ENCODE results near the gene SLC4A2.
"Not testable (repeated sequence)": the region's sequence is repeated elsewhere in the genome, so short reads cannot be mapped to it uniquely, and the experiment has no call there.

The SLC4A2 gene, protein sequence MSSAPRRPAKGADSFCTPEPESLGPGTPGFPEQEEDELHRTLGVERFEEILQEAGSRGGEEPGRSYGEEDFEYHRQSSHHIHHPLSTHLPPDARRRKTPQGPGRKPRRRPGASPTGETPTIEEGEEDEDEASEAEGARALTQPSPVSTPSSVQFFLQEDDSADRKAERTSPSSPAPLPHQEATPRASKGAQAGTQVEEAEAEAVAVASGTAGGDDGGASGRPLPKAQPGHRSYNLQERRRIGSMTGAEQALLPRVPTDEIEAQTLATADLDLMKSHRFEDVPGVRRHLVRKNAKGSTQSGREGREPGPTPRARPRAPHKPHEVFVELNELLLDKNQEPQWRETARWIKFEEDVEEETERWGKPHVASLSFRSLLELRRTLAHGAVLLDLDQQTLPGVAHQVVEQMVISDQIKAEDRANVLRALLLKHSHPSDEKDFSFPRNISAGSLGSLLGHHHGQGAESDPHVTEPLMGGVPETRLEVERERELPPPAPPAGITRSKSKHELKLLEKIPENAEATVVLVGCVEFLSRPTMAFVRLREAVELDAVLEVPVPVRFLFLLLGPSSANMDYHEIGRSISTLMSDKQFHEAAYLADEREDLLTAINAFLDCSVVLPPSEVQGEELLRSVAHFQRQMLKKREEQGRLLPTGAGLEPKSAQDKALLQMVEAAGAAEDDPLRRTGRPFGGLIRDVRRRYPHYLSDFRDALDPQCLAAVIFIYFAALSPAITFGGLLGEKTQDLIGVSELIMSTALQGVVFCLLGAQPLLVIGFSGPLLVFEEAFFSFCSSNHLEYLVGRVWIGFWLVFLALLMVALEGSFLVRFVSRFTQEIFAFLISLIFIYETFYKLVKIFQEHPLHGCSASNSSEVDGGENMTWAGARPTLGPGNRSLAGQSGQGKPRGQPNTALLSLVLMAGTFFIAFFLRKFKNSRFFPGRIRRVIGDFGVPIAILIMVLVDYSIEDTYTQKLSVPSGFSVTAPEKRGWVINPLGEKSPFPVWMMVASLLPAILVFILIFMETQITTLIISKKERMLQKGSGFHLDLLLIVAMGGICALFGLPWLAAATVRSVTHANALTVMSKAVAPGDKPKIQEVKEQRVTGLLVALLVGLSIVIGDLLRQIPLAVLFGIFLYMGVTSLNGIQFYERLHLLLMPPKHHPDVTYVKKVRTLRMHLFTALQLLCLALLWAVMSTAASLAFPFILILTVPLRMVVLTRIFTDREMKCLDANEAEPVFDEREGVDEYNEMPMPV

DNA sequence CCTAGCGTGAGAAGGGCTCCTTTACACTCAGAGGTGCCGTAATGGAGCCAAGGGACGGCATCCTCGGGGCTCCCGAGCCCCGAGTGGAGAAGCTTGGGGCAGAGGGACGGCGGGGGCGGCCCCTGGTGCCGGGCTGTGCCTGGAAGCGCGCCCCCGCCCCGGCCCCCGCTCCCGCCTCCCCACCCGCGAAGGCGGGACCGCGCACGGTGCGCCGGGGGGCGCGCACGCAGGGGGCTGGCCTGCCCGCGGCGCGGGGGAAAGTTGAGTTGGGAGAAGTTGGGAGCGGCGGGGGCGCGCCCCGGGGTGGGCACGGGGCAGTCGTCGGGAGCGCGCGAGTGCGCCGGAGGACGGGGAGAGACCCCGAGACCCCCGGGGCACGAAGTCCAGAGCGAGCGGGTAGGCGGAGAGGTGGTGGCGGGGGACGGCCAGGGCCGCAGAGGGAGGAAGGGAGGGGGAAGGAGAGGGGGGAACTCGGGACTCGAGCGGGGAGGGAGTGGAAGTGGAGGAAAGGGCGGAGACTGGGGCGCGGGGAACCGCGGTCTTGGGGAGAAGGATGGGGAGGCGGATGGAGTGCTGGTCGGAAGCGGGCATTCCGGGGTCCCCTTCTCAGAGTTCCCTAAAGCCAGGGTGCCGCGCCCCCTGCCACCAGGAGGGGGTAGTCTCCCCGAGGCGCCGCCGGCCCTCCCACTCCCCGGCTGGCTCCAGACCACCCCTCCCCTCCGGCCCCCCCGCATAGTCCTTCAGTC is at the start of gene SLC4A2:
TSS of gene SLC4A2 (plus strand) at position 223 of the 746 bp plus-strand sequence. CDS start 2,399 bp downstream, outside the sequence.
- peak; percentile 84 for DNase-seq

- DNase-seq, result no peak
Measured at GRCh38 chr7:151010037-151010306, 49.4 kb upstream of the SLC4A2 start.

GRCh38 chr7:151010307-151011096 is 48.9 kb upstream of the SLC4A2 start:
- DNase-seq, result peak; percentile 62

DNA sequence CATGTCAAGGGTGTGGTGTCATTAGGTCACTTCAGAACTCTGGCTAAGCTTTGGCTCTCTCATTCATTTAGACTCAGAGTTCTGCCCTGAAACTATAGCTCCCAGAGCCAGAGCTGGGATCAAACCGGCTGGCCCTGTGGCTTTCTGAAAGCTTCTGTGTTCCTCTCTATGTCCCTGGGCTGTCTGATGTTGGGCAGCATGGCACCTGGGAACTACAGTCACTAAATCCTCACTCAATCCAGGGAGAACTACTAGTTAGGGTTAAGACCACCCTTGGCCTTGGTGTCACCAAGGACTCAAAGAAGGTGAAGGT is 48.3 kb upstream of the SLC4A2 start:
- no peak for DNase-seq

- DNase-seq, result not testable (repeated sequence)
Measured at GRCh38 chr7:151011616-151012015, 47.8 kb upstream of the SLC4A2 start.

GRCh38 chr7:151012031-151012692 is 47.2 kb upstream of the SLC4A2 start:
- no peak for DNase-seq

DNA sequence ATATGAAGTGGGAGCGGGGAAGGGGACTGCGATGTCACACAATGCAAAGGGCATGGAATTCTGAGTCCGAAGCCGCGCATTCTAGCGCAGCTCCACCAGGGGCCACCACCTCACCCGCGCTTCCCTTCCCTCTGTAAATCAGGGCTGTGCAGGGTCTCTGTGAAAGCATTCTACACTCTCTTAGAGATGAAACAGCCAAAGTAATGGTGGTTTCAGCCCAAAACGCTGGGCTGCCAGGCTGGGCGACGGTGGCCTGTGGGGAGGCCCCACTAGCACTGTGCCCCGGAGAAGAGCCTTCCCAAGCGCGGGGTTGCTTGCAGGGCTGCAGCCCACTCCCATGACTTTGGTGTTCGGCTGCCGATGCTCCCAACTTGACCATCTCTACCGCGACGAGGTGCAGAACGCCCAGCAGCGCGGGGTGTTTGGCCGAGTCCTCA is 46.5 kb upstream of the SLC4A2 start:
- DNase-seq, result peak; percentile 47

DNA sequence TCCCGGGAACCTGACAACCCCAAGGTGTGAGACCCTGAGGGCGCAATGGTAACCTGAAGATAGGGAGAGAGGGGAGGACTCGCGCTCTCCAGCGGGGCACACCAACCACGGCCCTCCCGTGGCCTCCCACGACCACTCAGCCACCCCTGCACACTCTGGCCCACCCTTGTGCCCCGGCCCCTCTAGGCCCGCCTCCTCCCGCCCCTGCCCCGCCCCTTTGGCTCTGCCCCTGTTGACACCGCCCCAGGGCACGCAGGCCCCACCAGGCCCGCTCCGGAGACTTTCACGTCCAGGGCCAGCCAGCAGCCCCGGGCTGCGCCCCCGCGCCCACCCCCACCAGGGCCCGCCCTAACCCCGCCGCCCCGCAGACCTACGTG is 46.0 kb upstream of the SLC4A2 start:
- no peak for DNase-seq

- DNase-seq, result peak; percentile 94
Measured at GRCh38 chr7:151013733-151014497, 45.5 kb upstream of the SLC4A2 start.

GRCh38 chr7:151014950-151015349 is 44.4 kb upstream of the SLC4A2 start:
- peak; percentile 74 for DNase-seq

DNA sequence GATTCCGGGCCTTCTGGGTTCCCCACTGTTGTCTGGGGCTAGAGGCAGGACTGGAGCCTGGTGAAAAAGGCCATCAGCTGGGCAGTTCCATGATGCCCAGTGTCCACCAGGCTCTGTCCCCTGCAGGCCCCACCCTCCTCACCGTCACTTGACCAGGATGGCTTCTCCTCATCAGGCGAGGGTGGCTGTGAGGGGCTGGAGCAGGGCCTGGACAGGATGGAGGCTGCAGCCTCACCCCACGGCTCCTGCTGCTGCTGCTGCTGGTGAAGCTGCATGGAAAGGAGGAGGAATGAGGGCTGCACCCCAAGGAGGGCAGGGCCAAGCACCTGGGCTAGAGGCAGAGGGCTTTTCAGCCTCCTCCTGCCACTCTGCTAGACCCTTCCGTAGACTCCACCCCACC is 43.4 kb upstream of the SLC4A2 start:
- DNase-seq, result no peak

DNA sequence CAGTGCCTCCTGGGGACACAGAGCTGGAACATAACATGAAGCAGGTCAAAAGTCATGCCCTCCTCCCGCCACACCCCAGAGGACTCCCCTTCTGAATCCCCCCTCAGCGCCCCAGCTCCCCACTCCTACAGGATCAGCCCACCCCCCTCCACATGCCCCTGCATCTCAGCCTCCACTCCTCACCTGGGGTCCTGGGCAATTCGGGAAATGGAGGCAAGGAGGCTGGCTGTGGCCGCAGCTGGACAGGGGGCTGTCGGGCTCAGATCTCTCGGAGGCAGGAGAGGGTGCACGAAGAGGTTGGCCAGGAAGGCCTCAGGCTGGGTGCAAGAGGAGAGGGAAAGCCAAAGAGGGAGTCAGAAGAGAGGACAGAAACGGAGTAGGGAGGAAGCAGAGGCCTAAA is 42.9 kb upstream of the SLC4A2 start:
- DNase-seq, result no peak

DNA sequence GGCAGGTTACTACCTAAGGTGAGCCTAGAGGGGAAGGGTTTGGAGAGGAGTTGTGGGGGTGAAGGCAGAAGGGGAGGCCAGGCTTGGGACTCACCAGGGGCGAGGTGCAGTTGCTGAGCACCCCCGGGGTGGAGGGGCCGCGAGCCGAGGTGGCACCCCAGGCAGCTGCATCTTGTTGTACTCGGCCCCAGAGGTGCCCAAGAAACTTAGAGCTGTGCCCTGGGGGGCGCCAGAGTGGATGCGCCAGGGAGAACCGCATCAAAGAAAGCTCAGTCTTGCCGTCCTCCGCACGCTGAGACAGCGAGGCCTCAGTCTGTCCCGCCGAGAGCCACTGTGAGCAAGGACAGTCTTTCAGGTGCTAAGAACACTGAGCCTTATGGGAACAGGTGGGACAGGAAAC is 42.4 kb upstream of the SLC4A2 start:
- no peak for DNase-seq

DNA sequence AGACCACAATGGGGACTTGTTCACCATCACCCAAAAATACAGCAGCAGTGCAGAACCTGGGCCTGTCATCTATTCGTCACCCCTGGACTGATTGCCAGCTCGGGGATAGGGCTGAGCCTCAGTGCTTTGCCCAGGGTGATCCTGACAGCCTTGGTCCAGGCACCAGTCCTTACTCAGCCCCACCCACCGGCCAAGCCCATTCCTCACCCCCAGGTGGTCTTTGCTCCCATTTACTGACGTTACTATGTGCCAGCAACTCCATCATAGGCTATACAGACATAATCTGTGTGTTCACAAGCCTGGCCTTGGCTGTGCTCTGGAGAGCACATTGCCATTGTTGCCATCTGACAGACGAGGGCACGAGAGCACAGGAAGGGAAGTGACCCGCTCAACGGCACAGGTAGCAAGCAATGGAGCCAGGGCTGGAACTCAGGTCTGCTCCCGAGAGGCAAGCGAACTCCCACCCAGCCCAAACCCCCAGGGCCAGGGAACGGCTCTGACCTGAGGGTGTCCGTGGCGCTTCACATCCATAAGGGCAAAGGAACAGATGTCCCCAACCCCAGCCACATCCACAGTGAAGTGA is 41.9 kb upstream of the SLC4A2 start:
- peak; percentile 41 for DNase-seq

DNA sequence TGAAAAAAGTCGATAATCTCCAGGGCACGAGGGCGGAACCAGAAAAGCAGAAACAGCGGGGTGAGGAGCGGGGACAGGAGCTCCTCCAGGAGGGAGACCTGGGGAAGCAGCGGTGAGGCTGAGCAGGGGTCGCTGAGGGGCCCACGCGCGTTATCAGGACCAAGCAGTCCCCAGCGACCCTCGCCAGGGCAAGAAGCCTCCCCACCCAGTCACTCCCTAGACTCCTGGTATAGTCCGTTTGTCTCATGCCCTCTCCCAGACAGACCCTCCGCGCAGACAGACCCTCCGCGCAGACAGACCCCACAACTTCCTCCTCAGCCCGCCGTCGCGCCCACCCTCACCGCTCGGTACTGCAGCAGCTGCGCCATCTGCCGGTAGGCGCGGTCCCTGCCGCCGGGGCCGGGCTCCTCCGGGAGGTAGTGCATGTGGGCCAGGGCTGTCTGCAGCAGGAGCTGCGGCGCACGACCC is 41.4 kb upstream of the SLC4A2 start:
- DNase-seq, result peak; percentile 89

DNA sequence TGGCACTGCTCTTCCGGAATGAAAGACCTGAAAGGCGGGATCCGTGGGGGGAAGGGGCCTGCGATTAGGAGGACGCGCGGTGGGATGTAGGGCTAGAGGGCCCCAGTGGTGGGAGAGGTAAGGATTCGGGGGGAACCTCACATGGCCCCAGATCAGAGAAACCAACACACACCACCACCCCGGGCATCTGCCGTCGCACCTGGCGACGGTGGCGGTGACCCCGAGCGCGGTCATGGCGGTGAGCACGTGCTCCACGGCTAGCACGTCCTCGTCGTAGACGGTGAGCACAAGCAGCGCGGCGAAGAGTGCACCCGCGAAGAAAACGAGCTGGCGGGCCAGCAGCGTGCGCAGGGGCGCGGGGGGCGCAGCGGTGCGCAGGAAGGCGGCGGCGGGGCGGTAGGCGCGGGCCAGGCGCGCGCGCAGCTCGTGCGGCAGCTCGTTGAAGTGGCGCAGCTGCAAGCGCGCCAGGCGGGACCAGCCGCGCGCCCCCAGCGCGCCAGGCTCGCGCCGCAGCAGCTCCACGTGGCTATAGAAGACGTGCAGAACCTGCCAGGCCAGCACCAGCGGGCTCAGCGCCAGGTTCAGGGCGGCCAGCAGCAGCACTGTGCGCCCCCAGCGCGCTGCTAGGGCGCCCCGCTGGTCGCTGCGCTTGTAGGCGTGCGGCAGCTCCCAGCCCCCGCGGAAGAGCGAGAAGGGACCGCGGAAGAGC is 40.8 kb upstream of the SLC4A2 start:
- DNase-seq, result peak; percentile 54

GRCh38 chr7:151019130-151019447 is 40.3 kb upstream of the SLC4A2 start:
- DNase-seq, result no peak

GRCh38 chr7:151020231-151020630 is 39.2 kb upstream of the SLC4A2 start:
- DNase-seq, result no peak

DNA sequence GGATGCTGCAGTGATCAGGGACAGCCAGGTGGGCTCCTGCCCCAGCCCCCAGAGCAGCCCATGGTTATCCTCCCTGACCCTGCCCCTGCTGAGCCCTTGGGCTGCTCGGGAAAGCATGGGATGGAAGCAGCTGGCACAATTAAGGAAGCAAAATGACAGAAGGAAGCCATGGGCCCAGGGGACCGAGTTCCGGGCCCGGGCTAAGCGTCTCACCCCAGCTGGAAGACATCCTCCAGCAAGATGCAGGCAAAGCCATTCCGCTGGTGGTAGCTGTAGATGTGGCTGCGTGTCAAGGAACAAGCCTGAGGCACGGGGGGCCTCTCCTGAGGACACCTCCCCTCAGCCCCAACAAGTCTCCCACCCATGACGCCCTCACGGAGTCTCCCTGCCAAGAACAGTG is 36.2 kb upstream of the SLC4A2 start:
- DNase-seq, result no peak
